Measurements from ENCODE around the gene CPXM1.

DNA sequence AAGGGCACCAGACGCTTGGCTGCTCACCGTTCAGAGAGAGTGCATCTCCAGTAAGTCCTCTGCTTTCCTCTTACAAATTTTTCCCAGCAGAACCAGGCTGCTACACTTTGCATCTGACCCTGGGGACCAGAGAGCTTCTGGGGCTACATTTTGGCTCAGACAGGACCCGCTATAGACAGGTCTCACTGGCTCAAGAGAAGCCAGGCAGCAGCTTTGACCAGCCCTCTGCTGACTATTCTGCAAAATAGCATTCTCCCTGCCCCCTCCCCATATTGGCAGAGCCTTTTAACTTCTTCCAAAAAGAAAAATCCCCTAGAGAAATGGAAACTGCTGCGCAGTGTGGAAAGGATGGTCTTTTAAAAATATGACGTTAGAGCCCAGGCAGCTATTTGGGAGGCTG lies 37.2 kb downstream of the CPXM1 start:
- TF ChIP-seq, protein P1, sequence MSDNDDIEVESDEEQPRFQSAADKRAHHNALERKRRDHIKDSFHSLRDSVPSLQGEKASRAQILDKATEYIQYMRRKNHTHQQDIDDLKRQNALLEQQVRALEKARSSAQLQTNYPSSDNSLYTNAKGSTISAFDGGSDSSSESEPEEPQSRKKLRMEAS (IDR thresholded peaks at IDR 0.05): no peak
- TF ChIP-seq EGR1 (IDR thresholded peaks at IDR 0.05; ENCODE audit: low read depth in 2 of 2) (no peak), YY1 (IDR thresholded peaks at IDR 0.05) (no peak), JUND (IDR thresholded peaks at IDR 0.05) (no peak), HNF4A (conservative IDR thresholded peaks at IDR 0.05) (no peak), TAF1 (conservative IDR thresholded peaks at IDR 0.05) (no peak), NR2F2 (IDR thresholded peaks at IDR 0.05) (no peak), RAD21 (IDR thresholded peaks at IDR 0.05) (no peak)
- TF ChIP-seq, protein P2, sequence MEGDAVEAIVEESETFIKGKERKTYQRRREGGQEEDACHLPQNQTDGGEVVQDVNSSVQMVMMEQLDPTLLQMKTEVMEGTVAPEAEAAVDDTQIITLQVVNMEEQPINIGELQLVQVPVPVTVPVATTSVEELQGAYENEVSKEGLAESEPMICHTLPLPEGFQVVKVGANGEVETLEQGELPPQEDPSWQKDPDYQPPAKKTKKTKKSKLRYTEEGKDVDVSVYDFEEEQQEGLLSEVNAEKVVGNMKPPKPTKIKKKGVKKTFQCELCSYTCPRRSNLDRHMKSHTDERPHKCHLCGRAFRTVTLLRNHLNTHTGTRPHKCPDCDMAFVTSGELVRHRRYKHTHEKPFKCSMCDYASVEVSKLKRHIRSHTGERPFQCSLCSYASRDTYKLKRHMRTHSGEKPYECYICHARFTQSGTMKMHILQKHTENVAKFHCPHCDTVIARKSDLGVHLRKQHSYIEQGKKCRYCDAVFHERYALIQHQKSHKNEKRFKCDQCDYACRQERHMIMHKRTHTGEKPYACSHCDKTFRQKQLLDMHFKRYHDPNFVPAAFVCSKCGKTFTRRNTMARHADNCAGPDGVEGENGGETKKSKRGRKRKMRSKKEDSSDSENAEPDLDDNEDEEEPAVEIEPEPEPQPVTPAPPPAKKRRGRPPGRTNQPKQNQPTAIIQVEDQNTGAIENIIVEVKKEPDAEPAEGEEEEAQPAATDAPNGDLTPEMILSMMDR (IDR thresholded peaks at IDR 0.05; ENCODE audit: low read depth, low read length, missing input control): no peak
- TF ChIP-seq, protein P3, sequence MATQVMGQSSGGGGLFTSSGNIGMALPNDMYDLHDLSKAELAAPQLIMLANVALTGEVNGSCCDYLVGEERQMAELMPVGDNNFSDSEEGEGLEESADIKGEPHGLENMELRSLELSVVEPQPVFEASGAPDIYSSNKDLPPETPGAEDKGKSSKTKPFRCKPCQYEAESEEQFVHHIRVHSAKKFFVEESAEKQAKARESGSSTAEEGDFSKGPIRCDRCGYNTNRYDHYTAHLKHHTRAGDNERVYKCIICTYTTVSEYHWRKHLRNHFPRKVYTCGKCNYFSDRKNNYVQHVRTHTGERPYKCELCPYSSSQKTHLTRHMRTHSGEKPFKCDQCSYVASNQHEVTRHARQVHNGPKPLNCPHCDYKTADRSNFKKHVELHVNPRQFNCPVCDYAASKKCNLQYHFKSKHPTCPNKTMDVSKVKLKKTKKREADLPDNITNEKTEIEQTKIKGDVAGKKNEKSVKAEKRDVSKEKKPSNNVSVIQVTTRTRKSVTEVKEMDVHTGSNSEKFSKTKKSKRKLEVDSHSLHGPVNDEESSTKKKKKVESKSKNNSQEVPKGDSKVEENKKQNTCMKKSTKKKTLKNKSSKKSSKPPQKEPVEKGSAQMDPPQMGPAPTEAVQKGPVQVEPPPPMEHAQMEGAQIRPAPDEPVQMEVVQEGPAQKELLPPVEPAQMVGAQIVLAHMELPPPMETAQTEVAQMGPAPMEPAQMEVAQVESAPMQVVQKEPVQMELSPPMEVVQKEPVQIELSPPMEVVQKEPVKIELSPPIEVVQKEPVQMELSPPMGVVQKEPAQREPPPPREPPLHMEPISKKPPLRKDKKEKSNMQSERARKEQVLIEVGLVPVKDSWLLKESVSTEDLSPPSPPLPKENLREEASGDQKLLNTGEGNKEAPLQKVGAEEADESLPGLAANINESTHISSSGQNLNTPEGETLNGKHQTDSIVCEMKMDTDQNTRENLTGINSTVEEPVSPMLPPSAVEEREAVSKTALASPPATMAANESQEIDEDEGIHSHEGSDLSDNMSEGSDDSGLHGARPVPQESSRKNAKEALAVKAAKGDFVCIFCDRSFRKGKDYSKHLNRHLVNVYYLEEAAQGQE (IDR thresholded peaks at IDR 0.05): no peak
- TF ChIP-seq, protein P4, sequence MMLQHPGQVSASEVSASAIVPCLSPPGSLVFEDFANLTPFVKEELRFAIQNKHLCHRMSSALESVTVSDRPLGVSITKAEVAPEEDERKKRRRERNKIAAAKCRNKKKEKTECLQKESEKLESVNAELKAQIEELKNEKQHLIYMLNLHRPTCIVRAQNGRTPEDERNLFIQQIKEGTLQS (IDR thresholded peaks at IDR 0.05): no peak

Data from liver (tissue), 3 donors.